Ovary (tissue), 3 donors: ENCODE measurements around the gene IL1RAP.

Experiments used
- CTCF ChIP-seq, 3 donors: fragments of 450-650 bp in 2 of 3; fragments of 200-600 bp in 1 of 3; IDR thresholded peaks; one replicate each; pipeline versions ENCODE4 v1.5.1 to v1.8.0; 2016 to 2022; ENCODE audit warnings: antibody characterized with exemption in 3 of 3, mild to moderate bottlenecking in 1 of 3
- EP300 ChIP-seq: sonication (generic); formaldehyde crosslinking; IDR thresholded peaks from one replicate; pipeline ENCODE4 v1.6.1; 2017; ENCODE audit warnings: antibody characterized with exemption
- donor health status: DM: no; HTN: no; CAD: no.

GRCh38 chr3:190541008-190541407 is 27.1 kb downstream of the IL1RAP start:
- TF ChIP-seq CTCF (IDR thresholded peaks at IDR 0.05), result no peak
- TF ChIP-seq EP300, result no peak
